ENCODE results near the gene TRPV4.

TRPV4 gene

DNA sequence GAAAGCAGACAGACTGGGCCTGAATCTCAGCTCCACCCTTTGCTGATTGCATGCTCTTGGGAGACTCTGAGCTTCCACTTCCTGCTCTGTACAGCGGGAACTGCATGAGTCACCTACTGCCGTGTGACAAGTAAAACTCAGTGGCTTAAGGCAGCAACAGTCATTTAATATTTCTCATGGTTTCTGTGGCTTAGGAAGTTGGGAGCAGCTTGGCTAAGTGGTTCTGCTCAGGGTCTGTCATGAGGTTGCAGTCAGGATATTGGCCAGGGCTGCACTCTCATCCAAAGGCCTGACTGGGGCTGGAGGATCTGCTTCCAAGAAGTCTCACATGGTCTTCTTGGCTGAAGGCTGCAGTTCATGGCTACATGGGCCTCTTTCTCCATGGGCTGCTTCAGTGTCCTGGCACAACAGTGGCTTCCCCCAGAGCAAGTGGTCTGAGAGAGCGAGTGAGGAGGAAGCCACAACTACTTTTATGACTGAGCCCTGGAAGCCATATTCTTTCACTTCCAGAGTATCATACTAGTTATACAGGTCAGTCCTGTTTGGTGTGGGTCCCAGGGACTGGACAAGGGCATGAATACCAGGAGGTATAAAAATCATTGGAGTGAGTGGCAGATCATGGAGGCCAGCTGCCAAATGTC lies 69.9 kb downstream of the TRPV4 start:
- Histone ChIP-seq H3K4me1 (ENCODE audit: control extremely low read depth in 1 of 4, control insufficient read depth in 4 of 4, insufficient read depth in 4 of 4, low read length in 3 of 4) (peaks cover 0 to 28% (median 5%) of the 10 kb centered on the region in 4 experiments), H3K27ac (ENCODE audit: insufficient read depth in 1 of 2, low read depth in 1 of 2, low read length in 2 of 2, poor library complexity in 1 of 2, severe bottlenecking in 2 of 2) (no peak overlapping the region), H3K4me3 (ENCODE audit: control insufficient read depth in 1 of 7, extremely low read depth in 1 of 7, insufficient read depth in 4 of 7, low read depth in 2 of 7, low read length in 6 of 7) (no peak overlapping the region), H3K36me3 (ENCODE audit: control insufficient read depth in 4 of 4, insufficient read depth in 4 of 4, low read length in 3 of 4) (no peaks in the 10 kb centered on the region), H3K27me3 (replicated peaks in 2 of 5; ENCODE audit: control insufficient read depth in 4 of 5, insufficient read depth in 5 of 5, low read length in 4 of 5) (no peaks in the 10 kb centered on the region), H3K9me3 (ENCODE audit: control extremely low read depth in 1 of 5, control insufficient read depth in 4 of 5, insufficient read depth in 2 of 5, low read depth in 1 of 5, low read length in 4 of 5) (peaks cover 0 to 7% (median 0%) of the 10 kb centered on the region in 5 experiments)
- WGBS (ENCODE audit: insufficient coverage) = 90% methylated on average over 2 of the region's 3 CpGs
- POLR2A ChIA-PET = interaction anchor here (1.4 kb wide), 1 partner anchor 10 kb away, joined by 4 read pairs; no protein-coding TSS in a partner anchor
- CTCF ChIA-PET = interaction anchor here (0.8 to 2.0 kb wide), 7 partner anchors 10 to 166 kb away, joined by 3 to 8 read pairs (median 4); no protein-coding TSS in a partner anchor
- peak in 2 of 3 donors; percentile 59 to 68 for DNase-seq

DNA sequence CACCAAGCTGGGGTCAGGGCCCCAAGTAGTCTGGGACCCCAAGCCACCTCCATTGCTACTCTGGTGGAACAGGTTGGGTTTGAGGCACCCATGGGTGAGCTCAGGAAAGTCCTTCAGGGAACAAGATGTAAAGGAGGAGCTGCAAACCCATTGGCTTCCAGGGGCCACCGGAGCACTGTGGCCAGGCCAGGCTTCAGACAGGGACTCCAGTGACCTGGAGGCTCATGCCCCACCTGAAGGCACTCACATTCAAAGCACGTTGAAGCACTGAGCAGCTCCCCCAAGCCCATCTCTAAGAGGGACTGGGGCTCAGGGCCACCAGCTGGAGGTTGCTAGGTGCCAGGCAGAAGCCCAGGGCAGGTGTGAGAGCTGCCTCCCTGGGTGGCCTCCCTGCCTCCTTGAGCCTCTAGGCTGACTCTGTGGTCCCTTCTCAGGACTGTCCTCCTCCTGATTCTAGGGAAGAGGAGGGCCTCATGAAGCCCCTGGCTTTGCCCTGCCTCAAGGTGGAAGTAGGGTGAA lies 70.5 kb downstream of the TRPV4 start:
- Histone ChIP-seq H3K9me3 (ENCODE audit: control extremely low read depth in 1 of 5, control insufficient read depth in 4 of 5, insufficient read depth in 2 of 5, low read depth in 1 of 5, low read length in 4 of 5) (peaks cover 0 to 7% (median 2%) of the 10 kb centered on the region in 5 experiments), H3K4me3 (ENCODE audit: control insufficient read depth in 1 of 7, extremely low read depth in 1 of 7, insufficient read depth in 4 of 7, low read depth in 2 of 7, low read length in 6 of 7) (no peak overlapping the region), H3K36me3 (ENCODE audit: control insufficient read depth in 4 of 4, insufficient read depth in 4 of 4, low read length in 3 of 4) (no peaks in the 10 kb centered on the region), H3K4me1 (ENCODE audit: control extremely low read depth in 1 of 4, control insufficient read depth in 4 of 4, insufficient read depth in 4 of 4, low read length in 3 of 4) (peaks cover 0 to 28% (median 5%) of the 10 kb centered on the region in 4 experiments), H3K27ac (ENCODE audit: insufficient read depth in 1 of 2, low read depth in 1 of 2, low read length in 2 of 2, poor library complexity in 1 of 2, severe bottlenecking in 2 of 2) (no peak overlapping the region), H3K27me3 (replicated peaks in 2 of 5; ENCODE audit: control insufficient read depth in 4 of 5, insufficient read depth in 5 of 5, low read length in 4 of 5) (peaks cover 0 to 3% (median 0%) of the 10 kb centered on the region in 5 experiments)
- DNase-seq = no peak
- 100% methylated on average over 2 of the region's 2 CpGs for WGBS (ENCODE audit: insufficient coverage)
- ChIA-PET POLR2A (interaction anchor here (1.4 kb wide), 1 partner anchor 10 kb away, joined by 4 read pairs; no protein-coding TSS in a partner anchor), CTCF (interaction anchor here (0.8 to 1.7 kb wide), 7 partner anchors 11 to 165 kb away, joined by 3 to 5 read pairs (median 4); no protein-coding TSS in a partner anchor)

DNA sequence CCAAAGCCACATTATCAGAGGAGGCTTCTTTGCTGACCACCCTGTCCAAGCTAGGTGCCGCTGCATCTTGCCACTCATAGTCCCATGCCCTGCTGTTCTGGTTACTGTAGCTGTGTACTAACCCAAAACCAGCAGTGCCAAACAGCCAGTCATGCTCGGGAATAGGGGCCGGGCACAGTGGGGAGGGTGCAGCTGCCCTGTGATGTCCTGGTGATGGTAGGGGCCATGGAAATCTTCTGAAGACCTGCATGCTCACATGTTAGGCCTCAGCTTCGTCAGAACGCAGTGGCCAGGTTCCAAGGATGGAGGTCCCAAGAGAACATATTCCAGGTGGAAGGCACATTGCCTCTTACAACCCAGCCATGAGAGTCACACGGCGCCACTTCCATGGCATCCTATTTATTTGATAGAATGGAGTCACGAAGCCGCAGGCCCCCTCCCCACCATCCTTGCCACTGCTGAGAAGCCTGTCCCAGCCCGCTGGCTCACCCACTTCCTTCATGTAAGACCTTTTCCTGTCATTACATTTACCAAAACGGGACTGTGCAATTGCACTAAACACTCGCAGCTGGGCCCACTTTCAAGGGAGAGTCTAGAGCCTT lies 71.0 kb downstream of the TRPV4 start:
- ChIA-PET POLR2A (interaction anchor here (1.4 kb wide), 1 partner anchor 11 kb away, joined by 4 read pairs; no protein-coding TSS in a partner anchor), CTCF (interaction anchor here (0.8 to 1.7 kb wide), 7 partner anchors 12 to 164 kb away, joined by 3 to 5 read pairs (median 4); no protein-coding TSS in a partner anchor)
- Histone ChIP-seq H3K4me3 (ENCODE audit: control insufficient read depth in 1 of 7, extremely low read depth in 1 of 7, insufficient read depth in 4 of 7, low read depth in 2 of 7, low read length in 6 of 7) (no peak overlapping the region), H3K4me1 (ENCODE audit: control extremely low read depth in 1 of 4, control insufficient read depth in 4 of 4, insufficient read depth in 4 of 4, low read length in 3 of 4) (peaks cover 0 to 28% (median 5%) of the 10 kb centered on the region in 4 experiments), H3K27ac (ENCODE audit: insufficient read depth in 1 of 2, low read depth in 1 of 2, low read length in 2 of 2, poor library complexity in 1 of 2, severe bottlenecking in 2 of 2) (no peak overlapping the region), H3K9me3 (ENCODE audit: control extremely low read depth in 1 of 5, control insufficient read depth in 4 of 5, insufficient read depth in 2 of 5, low read depth in 1 of 5, low read length in 4 of 5) (peaks cover 0 to 9% (median 7%) of the 10 kb centered on the region in 5 experiments), H3K36me3 (ENCODE audit: control insufficient read depth in 4 of 4, insufficient read depth in 4 of 4, low read length in 3 of 4) (no peaks in the 10 kb centered on the region), H3K27me3 (replicated peaks in 2 of 5; ENCODE audit: control insufficient read depth in 4 of 5, insufficient read depth in 5 of 5, low read length in 4 of 5) (peaks cover 0 to 3% (median 0%) of the 10 kb centered on the region in 5 experiments)
- 79% methylated on average over 11 of the region's 12 CpGs for WGBS (ENCODE audit: insufficient coverage)
- DNase-seq = peak in 2 of 3 donors; percentile 22 to 25

DNA sequence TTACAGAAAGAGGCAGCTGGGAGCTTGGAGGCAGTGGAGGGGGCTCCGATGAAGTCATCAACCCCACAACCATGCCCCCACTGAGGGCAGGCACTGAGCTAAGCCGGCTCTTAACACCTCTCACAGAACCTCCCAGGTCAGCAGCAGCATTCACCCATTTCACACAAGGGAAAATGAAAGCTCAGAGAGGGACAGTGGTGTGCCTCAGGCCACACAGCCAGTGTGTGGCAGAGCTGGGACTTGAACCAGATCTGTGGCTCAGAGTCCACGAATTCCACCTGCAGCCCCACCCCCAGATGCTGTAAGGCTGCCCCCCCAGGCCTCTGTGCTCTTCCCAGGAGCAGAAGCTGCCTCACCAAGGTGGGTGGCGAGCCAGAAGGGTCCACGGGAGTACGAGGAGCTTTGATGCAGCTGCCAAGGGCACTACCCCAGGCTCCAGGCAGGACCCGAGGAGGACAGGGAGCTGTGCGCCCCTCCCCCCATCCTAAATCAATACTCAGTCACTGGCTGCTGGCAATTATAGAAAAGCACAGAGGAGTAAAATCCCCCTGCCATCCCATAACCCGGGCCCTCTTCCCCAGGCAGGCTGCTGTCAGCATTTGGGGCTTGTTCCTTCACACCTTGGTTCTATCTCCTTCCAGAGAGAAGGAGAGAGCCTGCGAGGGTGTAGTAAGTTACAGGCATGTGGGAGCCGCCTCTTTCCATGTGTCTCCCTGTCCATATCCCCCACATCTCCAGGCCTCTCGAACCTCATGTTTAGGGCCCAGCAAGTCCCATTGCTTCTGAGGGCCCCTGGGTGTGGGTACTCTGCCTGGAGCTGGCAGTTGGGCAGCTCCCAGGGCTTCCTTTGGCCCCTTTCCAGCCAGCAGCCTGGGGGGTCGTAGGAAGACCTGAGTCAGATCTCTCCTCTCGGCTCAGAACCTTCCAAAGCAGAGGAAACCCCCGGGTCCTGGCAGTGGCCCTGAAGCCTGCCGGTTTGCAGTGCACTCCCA lies 72.0 kb downstream of the TRPV4 start:
- Histone ChIP-seq H3K4me3 (ENCODE audit: control insufficient read depth in 1 of 7, extremely low read depth in 1 of 7, insufficient read depth in 4 of 7, low read depth in 2 of 7, low read length in 6 of 7) (no peak overlapping the region), H3K27me3 (replicated peaks in 2 of 5; ENCODE audit: control insufficient read depth in 4 of 5, insufficient read depth in 5 of 5, low read length in 4 of 5) (peaks cover 0 to 3% (median 0%) of the 10 kb centered on the region in 5 experiments), H3K9me3 (ENCODE audit: control extremely low read depth in 1 of 5, control insufficient read depth in 4 of 5, insufficient read depth in 2 of 5, low read depth in 1 of 5, low read length in 4 of 5) (peaks cover 3 to 17% (median 7%) of the 10 kb centered on the region in 5 experiments), H3K4me1 (ENCODE audit: control extremely low read depth in 1 of 4, control insufficient read depth in 4 of 4, insufficient read depth in 4 of 4, low read length in 3 of 4) (peaks cover 0 to 28% (median 5%) of the 10 kb centered on the region in 4 experiments), H3K36me3 (ENCODE audit: control insufficient read depth in 4 of 4, insufficient read depth in 4 of 4, low read length in 3 of 4) (no peaks in the 10 kb centered on the region), H3K27ac (ENCODE audit: insufficient read depth in 1 of 2, low read depth in 1 of 2, low read length in 2 of 2, poor library complexity in 1 of 2, severe bottlenecking in 2 of 2) (no peak overlapping the region)
- WGBS (ENCODE audit: insufficient coverage) = 95% methylated on average over 10 of the region's 16 CpGs
- DNase-seq = no peak
- POLR2A ChIA-PET = interaction anchor here (1.4 kb wide), 1 partner anchor 12 kb away, joined by 4 read pairs; no protein-coding TSS in a partner anchor
- CTCF ChIA-PET = interaction anchor here (1.2 to 1.5 kb wide), 2 partner anchors 13 to 84 kb away, joined by 3 to 5 read pairs; no protein-coding TSS in a partner anchor

DNA sequence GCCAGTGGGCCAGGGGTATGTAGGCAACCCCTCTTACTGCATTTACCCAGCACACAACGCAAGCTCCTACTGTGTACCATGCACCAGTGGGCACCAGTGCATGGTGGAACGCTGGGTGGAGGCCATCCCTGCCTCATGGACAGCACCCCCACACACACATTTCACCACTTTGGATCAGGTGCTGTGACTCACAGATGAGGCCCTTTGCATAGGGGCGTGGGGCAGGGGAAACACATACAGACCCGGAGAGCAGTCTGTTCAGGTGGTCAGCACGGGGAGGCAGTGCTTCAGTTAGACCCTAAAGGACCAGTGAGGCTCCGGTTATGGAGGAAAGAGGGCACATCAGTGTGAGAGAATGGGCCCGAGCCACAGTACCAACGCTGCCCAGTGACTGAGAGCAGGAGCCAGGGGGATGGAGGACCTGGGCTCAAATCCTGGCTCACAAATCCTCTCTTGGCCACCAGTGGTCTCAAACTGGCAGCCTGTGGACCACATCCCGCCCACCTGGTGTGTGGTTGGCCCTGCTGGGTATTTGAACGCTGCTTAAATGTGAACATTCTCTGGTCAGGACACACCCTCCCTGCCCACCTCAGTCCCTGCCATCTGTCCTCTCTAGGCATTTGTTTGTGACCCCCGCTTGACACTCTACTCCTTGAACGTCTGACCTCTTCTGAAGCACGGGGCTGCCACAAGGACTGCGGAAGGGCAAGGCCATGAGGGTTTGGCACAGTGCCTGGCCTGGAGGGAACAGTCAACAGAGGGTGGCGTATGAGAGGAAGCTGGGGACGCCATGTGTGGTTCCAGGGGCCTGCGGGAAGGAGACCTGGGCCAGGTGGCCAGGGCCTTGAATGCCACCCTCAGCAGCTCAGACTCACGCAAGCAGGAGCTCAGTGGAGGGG lies 72.9 kb downstream of the TRPV4 start:
- 49% methylated on average over 14 of the region's 18 CpGs for WGBS (ENCODE audit: insufficient coverage)
- CTCF ChIA-PET = no interaction called here

More for the DNA sequence above, 72.9 kb downstream of the TRPV4 start:
- Histone ChIP-seq H3K4me1 (ENCODE audit: control extremely low read depth in 1 of 4, control insufficient read depth in 4 of 4, insufficient read depth in 4 of 4, low read length in 3 of 4) (peaks cover 0 to 28% (median 5%) of the 10 kb centered on the region in 4 experiments), H3K36me3 (ENCODE audit: control insufficient read depth in 4 of 4, insufficient read depth in 4 of 4, low read length in 3 of 4) (no peaks in the 10 kb centered on the region), H3K9me3 (ENCODE audit: control extremely low read depth in 1 of 5, control insufficient read depth in 4 of 5, insufficient read depth in 2 of 5, low read depth in 1 of 5, low read length in 4 of 5) (peaks cover 3 to 25% (median 8%) of the 10 kb centered on the region in 5 experiments), H3K27ac (ENCODE audit: insufficient read depth in 1 of 2, low read depth in 1 of 2, low read length in 2 of 2, poor library complexity in 1 of 2, severe bottlenecking in 2 of 2) (no peak overlapping the region), H3K4me3 (ENCODE audit: control insufficient read depth in 1 of 7, extremely low read depth in 1 of 7, insufficient read depth in 4 of 7, low read depth in 2 of 7, low read length in 6 of 7) (no peak overlapping the region), H3K27me3 (replicated peaks in 2 of 5; ENCODE audit: control insufficient read depth in 4 of 5, insufficient read depth in 5 of 5, low read length in 4 of 5) (peaks cover 0 to 3% (median 0%) of the 10 kb centered on the region in 5 experiments)
- POLR2A ChIA-PET = no interaction called here
- peak; percentile 41 to 83 (median 81) for DNase-seq

Data from common myeloid progenitor, CD34-positive (primary cell).